ENCODE measurements around the gene QPRT. TPM values are rescaled to one million over a fixed set of nuclear protein-coding genes. Genes with fewer than 3 reads are reported as not detected.
"Not testable (repeated sequence)": the region's sequence is repeated elsewhere in the genome, so short reads cannot be mapped to it uniquely, and the experiment has no call there.

QPRT gene
- total and polyA plus RNA-seq, 2 donors (not counting 3 experiments of a cell fraction or from before 2014, with no cell fraction given): 0.40 to 0.44 TPM

DNA sequence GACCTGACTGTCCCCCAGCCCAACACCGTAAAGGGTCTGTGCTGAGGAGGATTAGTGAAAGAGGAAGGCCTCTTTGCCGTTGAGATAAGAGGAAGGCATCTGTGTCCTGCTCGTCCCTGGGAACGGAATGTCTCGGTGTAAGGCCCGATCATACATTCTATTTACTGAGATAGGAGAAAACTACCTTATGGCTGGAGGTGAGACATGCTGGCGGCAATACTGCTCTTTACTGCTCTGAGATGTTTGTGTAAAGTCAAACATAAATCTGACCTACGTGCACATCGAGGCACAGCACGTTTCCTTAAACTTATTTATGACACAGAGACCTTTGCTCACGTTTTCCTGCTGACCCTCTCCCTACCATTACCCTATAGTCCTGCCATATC lies 61.6 kb downstream of the QPRT start:
- H3K4me1 ChIP-seq (ENCODE audit: control insufficient read depth, extremely low read depth, insufficient read depth, low read length): not testable (repeated sequence)

DNA sequence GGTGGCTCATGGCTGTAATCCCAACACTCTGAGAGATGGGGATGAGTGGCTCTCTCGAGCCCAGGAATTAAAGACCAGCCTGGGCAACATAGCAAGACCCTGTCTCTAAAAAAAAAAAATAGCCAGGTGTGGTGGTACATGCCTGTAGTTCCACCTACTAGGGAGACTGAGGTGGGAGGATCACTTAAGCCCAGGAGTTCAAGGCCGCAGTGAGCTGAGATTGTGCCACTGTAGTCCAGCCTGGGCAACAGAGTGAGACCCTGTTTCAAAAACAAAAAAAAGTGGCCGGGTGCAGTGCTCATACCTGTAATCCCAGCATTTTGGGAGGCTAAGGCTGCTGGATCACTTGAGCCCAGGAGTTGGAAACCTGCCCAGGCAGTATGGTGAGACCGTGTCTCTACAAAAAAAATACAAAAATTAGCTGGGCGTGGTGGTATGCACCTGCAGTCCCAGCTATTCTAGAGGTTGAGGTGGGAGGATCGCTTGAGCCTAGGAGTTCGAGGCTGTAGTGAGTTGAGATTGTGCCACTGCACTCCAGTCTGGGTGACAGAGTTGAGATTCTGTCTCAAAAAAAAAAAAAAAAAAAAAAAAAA lies 63.8 kb downstream of the QPRT start:
- H3K4me1 ChIP-seq (ENCODE audit: control insufficient read depth, extremely low read depth, insufficient read depth, low read length): no peaks in the 10 kb centered on the region
- H2AFZ ChIP-seq (ENCODE audit: low read depth, low read length): no peak overlapping the region
- no peak overlapping the region for H3K4me3 ChIP-seq (replicated peaks in 1 of 3; ENCODE audit: insufficient read depth in 1 of 3, low read depth in 1 of 3, low read length in 3 of 3)
- H3K36me3 ChIP-seq (ENCODE audit: control insufficient read depth in 2 of 2, extremely low read depth in 1 of 2, insufficient read depth in 2 of 2, low read length in 2 of 2): no peaks in the 10 kb centered on the region
- no peaks in the 10 kb centered on the region for H3K79me2 ChIP-seq (ENCODE audit: control insufficient read depth, insufficient read depth, low read length)
- dilution Hi-C loops (cut with MboI; ENCODE audit: extremely low pct_ligation_motif_present, low sequenced_read_pairs) (no loop called here), intact Hi-C loops (cut with micrococcal nuclease) (no loop called here)
- H3K4me2 ChIP-seq (ENCODE audit: insufficient read depth, low read length): no peak overlapping the region
- H3K27ac ChIP-seq (ENCODE audit: insufficient read depth, low read depth, low read length): no peak overlapping the region
- H4K20me1 ChIP-seq (replicated peaks; ENCODE audit: control insufficient read depth, extremely low read depth, insufficient read depth, low read length): no peaks in the 10 kb centered on the region
- TF ChIP-seq, protein P1, sequence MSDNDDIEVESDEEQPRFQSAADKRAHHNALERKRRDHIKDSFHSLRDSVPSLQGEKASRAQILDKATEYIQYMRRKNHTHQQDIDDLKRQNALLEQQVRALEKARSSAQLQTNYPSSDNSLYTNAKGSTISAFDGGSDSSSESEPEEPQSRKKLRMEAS (IDR thresholded peaks at IDR 0.05; ENCODE audit: insufficient read depth, insufficient read length): no peak
- TF ChIP-seq GATA2 (IDR thresholded peaks at IDR 0.05; ENCODE audit: insufficient read depth, insufficient read length, low read depth, low read length): no peak
- TF ChIP-seq POLR2AphosphoS5 (IDR thresholded peaks at IDR 0.05; ENCODE audit: insufficient read depth, low read depth, low read length): no peak
- TF ChIP-seq POLR2A (IDR thresholded peaks at IDR 0.05; ENCODE audit: low read depth, low read length): no peak
- no peak for TF ChIP-seq CTCF (IDR thresholded peaks at IDR 0.05; ENCODE audit: extremely low read depth in 1 of 2, insufficient read depth in 1 of 2, low read depth in 1 of 2, low read length in 2 of 2)
- no peak for TF ChIP-seq EZH2 (IDR thresholded peaks at IDR 0.05; ENCODE audit: borderline replicate concordance, low read depth, low read length, severe bottlenecking)
- FAIRE-seq (no peak), DNase-seq (ENCODE audit: low read depth, low spot score) (no peak)
- H3K9me1 ChIP-seq (replicated peaks; ENCODE audit: control insufficient read depth, extremely low read depth, insufficient read depth, low read length): no peaks in the 10 kb centered on the region
- H3K9me3 ChIP-seq (replicated peaks; ENCODE audit: control insufficient read depth, insufficient read depth, low read length): no peaks in the 10 kb centered on the region
- H3K27me3 ChIP-seq (ENCODE audit: control insufficient read depth in 2 of 2, insufficient read depth in 2 of 2, low read length in 2 of 2): peaks cover 0 to 3% of the 10 kb centered on the region in 2 experiments
- BruUV-seq (replicated peaks): no TSS peak
- ChIA-PET POLR2A (no interaction called here), CTCF (interaction anchor here (1.2 to 1.3 kb wide), 2 partner anchors 13 to 105 kb away, joined by 3 read pairs; no protein-coding TSS in a partner anchor)
- no peak overlapping the region for H3K9ac ChIP-seq (replicated peaks; ENCODE audit: extremely low read depth, insufficient read depth, low read length)

More for the DNA sequence above, 61.6 kb downstream of the QPRT start:
- H3K9ac ChIP-seq (replicated peaks; ENCODE audit: extremely low read depth, insufficient read depth, low read length); H3K79me2 ChIP-seq (ENCODE audit: control insufficient read depth, insufficient read depth, low read length); CTCF ChIA-PET; H3K27me3 ChIP-seq (ENCODE audit: control insufficient read depth in 2 of 2, insufficient read depth in 2 of 2, low read length in 2 of 2); intact Hi-C loops (cut with micrococcal nuclease); dilution Hi-C loops (cut with MboI; ENCODE audit: extremely low pct_ligation_motif_present, low sequenced_read_pairs); H4K20me1 ChIP-seq (replicated peaks; ENCODE audit: control insufficient read depth, extremely low read depth, insufficient read depth, low read length); H2AFZ ChIP-seq (ENCODE audit: low read depth, low read length); H3K9me3 ChIP-seq (replicated peaks; ENCODE audit: control insufficient read depth, insufficient read depth, low read length); BruUV-seq (replicated peaks); DNase-seq (ENCODE audit: low read depth, low spot score); H3K4me2 ChIP-seq (ENCODE audit: insufficient read depth, low read length); H3K27ac ChIP-seq (ENCODE audit: insufficient read depth, low read depth, low read length); H3K4me3 ChIP-seq (replicated peaks in 1 of 3; ENCODE audit: insufficient read depth in 1 of 3, low read depth in 1 of 3, low read length in 3 of 3); H3K36me3 ChIP-seq (ENCODE audit: control insufficient read depth in 2 of 2, extremely low read depth in 1 of 2, insufficient read depth in 2 of 2, low read length in 2 of 2); FAIRE-seq; H3K9me1 ChIP-seq (replicated peaks; ENCODE audit: control insufficient read depth, extremely low read depth, insufficient read depth, low read length); POLR2A ChIA-PET: not testable (repeated sequence)

Data from endothelial cell of umbilical vein (primary cell).